GM21786 (cell line): ENCODE measurements around the gene JPH4.
"Not testable (repeated sequence)": the region's sequence is repeated elsewhere in the genome, so short reads cannot be mapped to it uniquely, and the experiment has no call there.

Experiments used
- ATAC-seq: cut with Tn5 transposase; IDR thresholded peaks from one replicate; pipeline ENCODE4 v1.9.1; 2021; ENCODE audit not compliant: unreplicated experiment

The JPH4 gene

GRCh38 chr14:23550131-23550811 is 28.3 kb downstream of the JPH4 start:
- no peak for ATAC-seq

DNA sequence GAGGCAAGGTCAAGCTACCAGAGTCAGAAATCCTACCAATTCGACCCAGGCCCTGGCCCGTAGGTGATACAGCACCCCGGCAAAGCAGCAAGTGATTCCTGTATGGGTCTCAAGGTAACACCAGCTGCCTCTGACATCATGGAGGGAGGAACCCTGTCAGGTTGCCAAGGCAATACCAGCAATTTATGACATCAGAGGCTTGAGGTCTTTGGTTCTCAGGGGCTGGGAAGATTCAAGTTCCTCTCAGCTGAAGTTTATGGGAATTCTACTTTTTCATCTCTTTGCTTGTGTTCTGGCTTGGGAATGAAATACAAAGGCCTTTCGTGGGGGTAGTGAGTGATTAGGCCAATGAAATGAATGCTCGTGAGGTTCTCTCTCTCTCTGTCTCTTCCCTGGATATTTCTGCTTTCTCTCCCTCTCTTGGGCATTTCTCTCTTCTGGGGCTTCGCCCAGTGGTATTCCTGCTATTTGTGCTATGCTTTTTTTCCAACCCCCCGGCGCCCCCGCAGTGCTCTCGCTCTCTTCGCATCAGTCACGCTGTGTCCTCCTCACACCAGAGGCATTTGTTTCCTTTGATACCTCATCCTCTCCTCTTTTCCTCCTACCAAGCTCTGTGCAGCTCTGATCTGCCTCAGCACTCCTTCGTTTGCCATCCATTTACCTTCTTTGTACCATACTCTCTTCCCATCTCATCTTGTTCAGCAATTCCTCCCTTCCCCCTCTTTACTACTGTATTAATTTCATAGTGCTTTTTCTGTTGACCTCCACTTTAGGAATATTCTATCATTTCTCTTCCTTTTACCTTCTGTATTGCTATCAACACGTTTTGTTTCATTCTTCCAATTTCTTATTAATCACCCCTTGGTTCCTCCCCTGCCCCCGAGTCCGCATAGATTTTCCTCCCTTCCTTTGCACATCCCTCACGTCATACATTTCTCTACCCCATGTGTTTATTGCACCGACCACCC is 30.0 kb downstream of the JPH4 start:
- ATAC-seq, result no peak

DNA sequence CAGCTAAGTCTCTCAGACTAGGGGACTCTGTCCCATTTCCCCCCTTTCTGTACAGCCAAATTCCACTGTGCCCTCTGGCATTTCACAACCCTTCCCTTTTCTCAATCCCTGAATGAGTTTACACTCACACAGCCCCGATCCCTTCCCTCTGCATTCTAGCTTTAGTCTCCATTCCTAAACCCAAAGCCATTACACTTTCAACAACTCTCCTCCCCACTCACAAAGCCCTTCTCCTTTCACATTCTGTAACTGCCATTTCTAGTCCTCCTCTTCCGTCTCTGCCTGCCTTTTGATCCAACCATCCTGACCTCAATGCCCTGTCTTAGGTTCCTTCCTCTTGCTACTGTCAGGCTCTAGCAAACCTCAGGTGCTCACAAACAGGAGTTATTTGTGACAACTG is 30.7 kb downstream of the JPH4 start:
- no peak for ATAC-seq

GRCh38 chr14:23546450-23547035 is 32.0 kb downstream of the JPH4 start:
- no peak for ATAC-seq

- no peak for ATAC-seq
Measured at GRCh38 chr14:23545740-23546365, 32.7 kb downstream of the JPH4 start.

GRCh38 chr14:23544511-23545447 is 33.8 kb downstream of the JPH4 start:
- no peak for ATAC-seq

- no peak for ATAC-seq
Measured at GRCh38 chr14:23543403-23543802, 35.2 kb downstream of the JPH4 start.

DNA sequence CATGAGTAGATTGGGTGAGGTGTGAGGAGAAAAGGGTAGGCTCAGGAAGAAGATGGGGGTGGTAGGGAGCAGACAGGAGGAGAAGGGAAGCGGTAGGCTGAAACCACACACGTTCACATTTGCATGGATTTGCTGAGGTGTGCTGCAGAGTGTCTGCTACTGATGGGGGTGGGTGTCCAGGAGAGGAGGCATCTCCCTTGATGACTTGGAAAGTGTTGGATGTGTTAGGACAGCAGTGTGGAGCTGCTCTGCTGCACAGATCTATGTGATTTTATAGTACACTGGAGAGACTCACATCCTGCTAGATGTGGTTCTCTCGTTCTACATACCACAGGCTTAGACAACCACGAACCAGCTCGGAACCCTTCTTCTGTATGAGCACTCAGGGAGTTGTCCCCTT is 36.3 kb downstream of the JPH4 start:
- no peak for ATAC-seq

- ATAC-seq, result no peak
Measured at GRCh38 chr14:23540141-23540469, 38.5 kb downstream of the JPH4 start.

- ATAC-seq, result peak; percentile 52
Measured at GRCh38 chr14:23539248-23540140, 39.1 kb downstream of the JPH4 start.

GRCh38 chr14:23538785-23539184 is 39.8 kb downstream of the JPH4 start:
- no peak for ATAC-seq

- no peak for ATAC-seq
Measured at GRCh38 chr14:23538050-23538718, 40.4 kb downstream of the JPH4 start.

- no peak for ATAC-seq
Measured at GRCh38 chr14:23537351-23538049, 41.1 kb downstream of the JPH4 start.

DNA sequence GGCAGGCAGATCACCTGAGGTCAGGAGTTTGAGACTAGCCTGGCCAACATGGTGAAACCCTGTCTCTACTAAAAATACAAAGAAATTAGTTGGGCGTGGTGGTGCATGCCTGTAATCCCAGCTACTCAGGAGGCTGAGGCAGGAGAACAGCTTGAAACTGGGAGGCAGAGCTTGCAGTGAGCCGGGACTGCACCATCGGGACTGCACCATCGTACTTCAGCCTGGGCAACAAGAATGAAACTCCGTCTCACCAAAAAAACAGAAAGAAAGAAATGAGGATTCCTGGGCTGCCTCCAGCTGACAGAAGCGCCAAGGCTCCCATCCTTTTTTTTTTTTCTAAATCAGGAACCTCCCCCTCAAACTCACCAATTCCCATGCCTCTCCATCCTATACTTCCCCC is 41.7 kb downstream of the JPH4 start:
- ATAC-seq, result not testable (repeated sequence)

DNA sequence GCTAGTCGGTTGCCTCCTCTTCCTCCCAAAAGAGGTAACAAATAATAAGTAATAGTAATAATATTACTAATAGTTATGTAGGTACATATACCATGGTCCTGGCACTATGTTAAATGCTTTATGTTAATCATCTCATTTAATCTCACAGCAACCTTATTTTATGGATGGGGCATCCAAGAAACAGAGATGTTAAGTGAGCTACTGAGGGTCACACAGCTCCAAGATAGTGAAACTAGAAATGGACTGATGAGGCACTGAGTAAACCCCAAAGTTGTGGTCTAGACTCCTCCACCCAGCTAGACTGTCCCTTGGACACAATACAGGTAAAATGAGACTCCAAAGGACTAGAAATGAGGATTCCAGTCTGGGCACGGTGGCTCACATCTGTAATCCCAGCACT is 42.1 kb downstream of the JPH4 start:
- no peak for ATAC-seq

DNA sequence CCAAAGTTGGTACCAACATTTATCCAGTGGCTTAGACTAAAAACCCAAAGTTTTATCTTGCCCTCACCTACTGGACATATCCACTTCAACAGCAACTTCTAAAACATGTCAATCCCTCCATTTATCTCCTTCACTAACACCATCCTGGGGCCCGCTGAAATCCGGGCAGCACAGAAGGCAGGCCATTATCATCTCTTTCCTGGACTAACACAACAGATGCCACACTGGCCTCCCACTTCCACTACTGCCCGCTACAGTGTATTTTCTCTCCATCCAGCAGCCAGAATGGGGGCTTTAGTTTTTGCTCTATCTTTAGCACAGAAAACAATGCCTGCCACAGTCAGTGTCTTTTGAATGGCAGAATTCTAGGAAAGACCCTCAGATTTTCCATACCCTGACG is 42.6 kb downstream of the JPH4 start:
- ATAC-seq, result no peak

GRCh38 chr14:23533652-23534435 is 44.7 kb downstream of the JPH4 start:
- no peak for ATAC-seq
